Tongue (tissue), 1 donor: Measurements from ENCODE around the gene SHOX. TPM values are rescaled to one million over a fixed set of nuclear protein-coding genes. Genes with fewer than 3 reads are reported as not detected.

Experiments used
- total RNA-seq: library from RNA; depleted of rRNA; stranded (reverse); fragments of >200 nt; gene quantifications from one replicate; pipeline ENCODE4 v1.2.3, GENCODE V29; 2014

The SHOX gene
- total RNA-seq, 1 donor from 2014 or later, result not detected

Other genes with a start within 250 kb of the SHOX start
- 101 TPM for gene PPP2R3B, start 243.9 kb upstream of the SHOX start, total RNA-seq